Activated CD8-positive, alpha-beta memory T cell treated with anti-CD3 and anti-CD28 coated beads, Interleukin-2, amount 50 U/mL, for 48 hours (primary cell): ENCODE data around the gene SLC2A10.

Source experiments
- DNase-seq: peaks from one replicate; pipeline ENCODE4 v3.0.0-alpha.2; 2020

Gene SLC2A10

DNA sequence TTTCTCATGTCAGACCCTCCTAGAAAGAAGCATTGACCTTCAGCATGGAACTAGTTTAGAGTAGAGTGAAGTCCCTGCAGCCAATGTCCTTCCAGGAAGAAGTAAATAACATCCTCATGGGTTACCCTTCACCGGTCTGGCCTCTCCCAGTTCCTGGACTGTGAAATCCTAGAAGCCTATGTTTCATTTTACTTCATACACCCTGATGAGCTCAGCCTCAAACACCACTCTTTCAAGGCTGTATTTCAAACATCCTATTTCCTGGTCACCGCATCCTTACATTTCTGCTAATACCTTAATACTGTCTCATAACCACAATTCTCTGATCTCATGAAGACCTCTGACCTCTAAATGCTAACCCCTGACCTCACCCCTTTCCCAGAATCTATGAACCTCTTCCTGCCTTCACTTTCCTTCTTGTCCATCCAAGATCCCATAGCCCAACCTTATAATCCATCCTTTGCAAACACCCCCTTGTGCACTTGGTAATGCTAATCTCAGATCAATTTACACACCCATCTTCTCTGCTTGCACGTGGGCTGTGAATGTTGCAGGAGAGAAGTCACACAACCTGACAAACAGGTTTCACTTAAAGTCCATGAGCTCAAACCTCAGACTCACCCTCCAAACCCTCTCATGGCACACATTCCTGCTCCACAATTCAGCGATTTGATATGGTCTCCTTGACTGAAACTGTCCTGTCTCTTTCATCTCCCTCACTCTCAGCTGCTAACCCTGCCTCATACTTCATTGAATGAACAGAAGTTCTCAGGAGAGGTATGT is 30.2 kb downstream of the SLC2A10 start:
- DNase-seq: no peak

DNA sequence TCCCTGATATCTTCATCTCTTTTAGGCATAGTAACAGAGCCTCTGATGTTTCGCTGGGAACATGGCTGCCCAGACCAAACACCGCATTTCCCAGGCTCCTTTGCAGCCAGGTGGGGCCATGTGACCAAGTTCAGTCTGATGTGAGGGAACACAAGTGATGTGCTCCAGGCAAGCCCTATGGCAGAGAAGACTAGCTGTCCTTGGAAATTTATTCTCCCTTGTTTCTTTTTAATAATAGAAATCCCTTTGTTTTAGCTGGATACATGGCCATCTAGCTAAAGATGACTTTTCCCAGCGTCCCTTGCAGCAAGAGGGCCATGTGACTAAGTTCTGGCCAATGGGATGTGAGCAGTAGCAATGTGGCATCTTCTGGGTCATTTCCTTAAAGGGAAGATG is 30.8 kb downstream of the SLC2A10 start:
- DNase-seq: no peak

DNA sequence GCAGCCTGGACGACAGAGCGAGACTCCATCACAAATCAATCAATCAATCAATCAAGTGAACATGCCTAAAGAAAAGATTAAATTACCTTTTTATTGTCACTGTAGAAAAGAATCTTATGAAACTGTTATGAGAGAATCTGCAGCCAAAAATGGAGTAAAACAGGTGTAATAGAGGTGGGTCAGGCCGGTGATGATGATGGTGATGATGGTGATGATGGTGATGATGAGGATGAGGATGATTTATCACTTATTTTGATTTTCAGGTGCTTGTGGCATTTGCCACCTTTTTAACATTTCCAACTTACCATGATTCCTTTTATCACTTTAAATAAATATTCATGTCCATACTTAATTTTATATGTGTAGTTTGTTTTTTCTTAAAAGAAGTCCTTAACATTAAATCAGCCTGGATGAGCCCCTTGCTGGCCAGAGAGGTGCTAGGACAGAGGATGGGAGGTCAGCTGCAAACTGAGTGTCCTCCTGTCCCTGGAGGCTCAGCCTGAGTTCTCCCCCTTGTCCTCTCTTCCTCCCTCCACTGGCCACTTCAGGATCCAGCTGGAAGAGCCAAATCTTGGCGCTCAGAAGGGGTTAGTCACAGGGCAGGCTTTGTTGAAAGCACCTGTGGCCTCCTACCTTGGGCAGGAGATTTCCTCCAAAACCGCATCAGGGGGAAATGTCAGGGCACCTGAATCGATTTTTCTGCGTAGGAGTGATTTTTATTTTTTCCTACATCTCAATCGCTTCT is 32.6 kb downstream of the SLC2A10 start:
- DNase-seq: no peak

DNA sequence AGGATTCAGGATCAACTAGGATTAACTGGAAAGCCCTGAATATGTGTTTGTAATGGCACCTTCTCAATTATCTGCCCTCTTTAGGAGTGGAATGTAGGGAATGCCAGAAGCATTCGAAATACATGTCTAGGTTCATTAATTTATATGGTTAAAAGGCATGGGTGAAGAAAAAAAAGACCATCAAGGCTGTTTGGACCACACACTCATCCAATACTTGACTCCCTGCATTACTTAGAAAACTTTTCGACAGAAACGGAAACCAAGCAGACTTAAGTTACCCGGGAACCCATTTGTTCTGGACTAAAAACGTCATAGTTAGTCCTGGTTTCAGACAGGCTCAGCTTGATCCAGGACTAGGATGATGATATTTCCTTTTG is 33.2 kb downstream of the SLC2A10 start:
- no peak for DNase-seq

DNA sequence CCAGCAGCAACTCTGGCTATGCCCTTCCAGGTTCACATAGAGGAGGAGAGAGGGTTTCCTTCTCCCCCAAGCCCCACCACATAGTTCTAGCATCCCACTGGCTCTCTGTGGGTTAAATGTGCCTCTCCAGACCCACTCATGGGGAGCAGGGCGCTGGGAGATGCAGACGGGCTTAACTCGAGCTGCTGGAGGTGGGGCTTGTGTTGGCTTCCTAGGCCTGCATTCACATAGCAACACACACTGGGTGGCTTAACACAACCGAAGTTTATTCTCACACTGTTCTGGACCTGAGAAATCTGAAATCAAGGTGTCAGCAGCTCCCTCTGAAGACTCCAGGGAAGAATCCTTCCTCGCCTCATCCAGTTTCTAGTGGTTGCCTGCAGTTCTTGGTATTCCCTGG is 33.6 kb downstream of the SLC2A10 start:
- DNase-seq: no peak

DNA sequence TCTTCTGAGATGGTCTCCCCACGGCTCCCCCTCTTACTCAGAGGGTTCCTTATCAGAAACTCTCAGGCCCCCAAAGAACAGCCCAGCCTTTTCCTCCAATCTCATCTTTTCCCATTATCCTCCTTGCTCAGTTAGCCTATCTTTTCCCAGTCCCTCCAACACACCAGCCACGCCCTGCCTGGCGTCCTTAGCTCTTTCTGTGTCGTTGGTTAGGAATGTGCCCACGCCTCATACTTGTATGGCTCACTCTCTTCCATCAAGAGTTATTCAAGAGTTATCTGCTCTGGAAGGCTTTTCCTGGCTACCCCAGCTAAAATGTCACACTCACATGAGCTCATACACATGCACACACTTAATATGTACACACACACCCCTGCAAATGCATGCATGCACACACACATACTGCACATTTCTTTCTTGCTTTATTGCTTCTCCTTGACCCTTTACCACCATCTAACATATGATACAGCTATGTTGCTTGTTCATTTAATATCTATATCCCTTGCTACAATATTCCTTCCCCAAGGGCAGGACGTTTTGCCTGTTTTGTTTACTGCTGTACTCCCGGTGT is 37.6 kb downstream of the SLC2A10 start:
- DNase-seq: no peak

DNA sequence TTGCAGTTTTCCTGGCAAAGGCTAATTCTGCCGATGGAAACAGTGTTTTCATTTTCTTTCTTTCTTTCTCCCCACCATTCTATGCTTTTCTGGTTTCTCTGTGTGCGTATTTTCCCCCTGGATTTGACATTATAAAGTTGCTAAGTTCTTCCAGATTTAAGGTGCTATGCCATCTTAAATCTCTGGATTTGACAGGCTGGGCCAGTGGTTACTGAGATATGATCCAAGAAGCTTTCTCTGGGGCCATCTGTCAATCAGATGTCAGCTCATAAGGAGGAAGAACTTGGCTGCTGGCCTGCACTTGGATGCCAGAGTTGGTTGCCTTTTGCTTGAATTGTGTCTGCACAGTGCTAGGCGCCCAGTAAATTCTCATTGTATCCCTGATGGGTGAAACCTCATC is 39.7 kb downstream of the SLC2A10 start:
- no peak for DNase-seq

DNA sequence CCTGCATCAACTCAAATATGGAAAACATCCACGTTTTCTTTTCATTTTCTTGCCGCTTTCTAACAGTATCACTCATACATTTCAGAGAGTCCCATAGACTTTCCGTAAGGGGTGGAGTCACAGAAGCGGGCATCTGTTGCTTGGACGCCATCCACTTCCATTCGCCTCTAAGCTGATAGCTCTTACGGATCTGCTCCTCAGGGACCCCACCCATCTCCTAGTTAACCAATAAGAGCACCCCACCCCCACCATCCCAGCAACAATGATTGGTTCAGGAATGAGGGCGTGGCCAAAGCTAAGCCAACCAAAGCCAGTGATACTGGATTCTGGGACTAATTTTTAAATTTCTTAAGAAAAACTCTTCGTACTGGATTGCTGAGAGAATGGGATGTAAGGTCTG is 42.4 kb downstream of the SLC2A10 start:
- DNase-seq: no peak

DNA sequence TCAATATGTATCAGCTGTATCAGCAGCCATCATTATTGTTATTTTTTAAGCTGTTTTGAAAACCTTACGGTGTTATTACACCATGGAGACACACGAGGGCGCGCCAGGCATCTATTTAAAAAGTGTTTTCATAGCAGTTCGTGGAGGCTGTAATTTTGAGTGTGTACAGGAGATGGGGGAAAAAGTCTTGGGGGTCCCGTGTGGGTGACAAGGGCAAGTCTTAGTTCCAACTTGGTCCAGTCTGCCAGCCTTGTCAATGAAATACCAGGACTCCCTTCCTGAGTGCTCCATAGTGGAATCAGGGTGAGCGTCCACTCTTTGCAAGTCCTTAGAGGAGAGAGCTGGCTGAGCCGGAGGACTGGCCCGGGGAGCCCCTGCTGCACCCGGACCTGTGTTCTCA is 43.3 kb downstream of the SLC2A10 start:
- peak; percentile 79 for DNase-seq

DNA sequence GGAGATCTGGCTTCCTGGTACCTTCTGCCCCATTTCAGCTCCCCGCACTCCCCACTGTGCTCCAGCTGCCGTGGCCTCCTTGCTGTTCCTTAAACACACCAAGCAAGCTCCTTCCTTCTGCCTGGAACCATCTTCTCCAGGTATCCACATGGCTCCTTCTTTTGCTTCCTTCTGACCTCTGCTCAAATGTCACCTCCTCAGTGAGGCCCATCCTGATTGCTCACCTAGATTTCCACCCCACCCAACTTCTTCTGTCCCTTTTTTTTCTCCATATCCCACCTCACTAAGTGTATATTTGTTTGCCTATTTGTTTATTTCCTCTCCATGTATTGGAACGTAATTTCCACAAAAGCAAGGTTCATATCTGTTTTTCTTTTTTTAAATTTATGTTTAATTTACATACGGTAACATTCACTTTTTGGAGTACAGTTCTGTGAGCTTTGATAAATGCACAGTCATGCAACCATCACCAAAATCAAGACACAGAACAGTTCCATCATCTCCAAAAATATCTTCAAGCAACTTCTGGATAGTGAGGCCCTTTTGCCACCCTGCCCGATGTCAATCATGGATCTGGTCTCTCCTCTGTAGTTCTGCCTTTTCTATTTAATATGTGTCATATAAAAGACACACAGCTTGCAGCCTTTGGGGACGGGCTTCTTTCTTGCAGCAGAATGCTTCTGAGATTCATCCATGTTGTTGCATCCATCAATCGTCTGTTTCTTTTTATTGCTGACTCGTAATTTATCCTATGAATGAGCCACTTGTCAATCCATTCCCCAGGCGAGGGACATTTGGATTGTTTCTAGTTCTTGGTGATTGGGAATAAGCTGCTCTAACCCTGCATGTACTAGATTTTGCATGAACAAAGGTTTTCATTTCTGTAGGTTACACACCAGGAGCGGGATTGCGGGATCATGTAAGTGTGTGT is 46.3 kb downstream of the SLC2A10 start:
- no peak for DNase-seq

DNA sequence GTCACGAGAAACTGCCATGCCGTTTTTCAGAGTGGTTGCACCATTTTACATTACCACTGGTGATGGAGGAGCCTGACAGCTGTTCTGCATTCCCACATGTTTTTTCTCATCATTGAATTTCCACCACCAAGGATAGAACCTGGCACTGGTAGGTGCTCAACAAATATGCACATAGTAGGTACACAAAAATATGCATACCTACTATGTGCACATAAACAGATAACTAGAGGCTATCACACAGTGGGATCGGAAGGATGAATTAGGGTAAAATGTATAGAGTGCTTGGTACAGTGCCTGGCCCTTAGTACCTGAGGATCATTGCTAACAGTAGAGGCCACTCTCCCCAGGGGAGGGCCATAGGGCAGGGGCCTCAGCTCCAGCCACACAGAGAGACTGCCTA is 47.0 kb downstream of the SLC2A10 start:
- DNase-seq: no peak

DNA sequence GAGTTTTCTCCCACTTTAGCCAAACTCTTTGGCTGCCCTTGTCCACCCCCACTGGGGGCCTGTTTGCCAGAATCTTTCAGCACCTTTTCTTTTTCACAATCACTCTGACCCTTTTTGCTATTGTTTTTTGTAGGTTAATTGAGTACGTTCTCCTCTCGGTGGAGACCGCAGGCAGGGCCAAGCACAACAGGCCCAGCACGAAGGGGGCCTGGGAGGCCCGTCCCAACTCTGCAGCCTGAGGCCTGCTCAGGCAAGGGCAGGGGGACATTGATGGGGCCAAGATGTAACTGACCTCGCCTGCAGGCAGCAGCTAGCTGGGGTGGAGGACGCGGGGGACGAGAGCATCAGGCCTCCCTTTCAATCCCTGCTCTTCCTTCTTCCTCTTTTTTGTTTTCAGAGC is 47.7 kb downstream of the SLC2A10 start:
- DNase-seq: no peak

DNA sequence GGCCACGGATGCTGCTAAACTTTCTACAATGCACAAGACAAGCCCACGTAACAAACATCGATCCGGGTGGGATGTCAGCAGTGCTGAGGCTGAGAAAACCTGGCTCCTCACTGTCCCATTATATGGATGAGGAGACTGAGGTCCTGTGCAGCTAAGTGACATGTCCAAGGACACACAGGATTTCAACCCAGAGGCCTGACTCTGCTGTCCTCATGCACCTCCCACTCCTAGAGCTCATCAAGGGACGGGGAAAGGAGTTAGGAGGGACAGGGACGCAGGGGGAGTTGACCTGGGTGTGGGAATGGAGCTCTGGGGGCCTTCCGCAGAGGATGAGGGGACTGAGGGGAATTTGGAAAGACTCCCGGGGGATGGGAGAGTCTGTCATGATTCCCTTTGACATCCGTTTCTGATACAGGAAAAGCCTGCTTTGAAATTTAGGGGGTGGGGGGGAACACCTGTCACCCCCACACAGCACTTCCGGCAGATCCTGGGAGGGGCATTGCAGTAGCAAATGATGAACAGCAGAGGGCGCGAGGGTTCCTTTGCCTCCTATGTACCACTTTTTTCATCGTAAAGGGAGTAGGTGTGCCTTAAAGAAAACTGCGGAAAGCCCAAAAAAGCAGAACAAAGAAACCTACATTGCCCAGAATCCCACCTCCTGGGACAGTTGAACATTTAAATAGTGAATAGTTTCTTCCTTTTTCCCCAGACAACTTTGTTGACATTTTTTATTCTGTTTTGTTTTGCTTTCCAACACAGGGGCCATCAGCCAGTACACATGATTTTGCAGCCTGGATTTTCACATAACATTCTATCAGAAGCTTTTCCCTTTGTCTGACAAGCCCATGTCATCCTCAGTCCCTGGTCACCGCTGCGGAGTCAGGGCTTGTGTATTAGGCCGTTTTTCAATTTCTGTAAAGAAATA is 48.6 kb downstream of the SLC2A10 start:
- peak; percentile 79 for DNase-seq

DNA sequence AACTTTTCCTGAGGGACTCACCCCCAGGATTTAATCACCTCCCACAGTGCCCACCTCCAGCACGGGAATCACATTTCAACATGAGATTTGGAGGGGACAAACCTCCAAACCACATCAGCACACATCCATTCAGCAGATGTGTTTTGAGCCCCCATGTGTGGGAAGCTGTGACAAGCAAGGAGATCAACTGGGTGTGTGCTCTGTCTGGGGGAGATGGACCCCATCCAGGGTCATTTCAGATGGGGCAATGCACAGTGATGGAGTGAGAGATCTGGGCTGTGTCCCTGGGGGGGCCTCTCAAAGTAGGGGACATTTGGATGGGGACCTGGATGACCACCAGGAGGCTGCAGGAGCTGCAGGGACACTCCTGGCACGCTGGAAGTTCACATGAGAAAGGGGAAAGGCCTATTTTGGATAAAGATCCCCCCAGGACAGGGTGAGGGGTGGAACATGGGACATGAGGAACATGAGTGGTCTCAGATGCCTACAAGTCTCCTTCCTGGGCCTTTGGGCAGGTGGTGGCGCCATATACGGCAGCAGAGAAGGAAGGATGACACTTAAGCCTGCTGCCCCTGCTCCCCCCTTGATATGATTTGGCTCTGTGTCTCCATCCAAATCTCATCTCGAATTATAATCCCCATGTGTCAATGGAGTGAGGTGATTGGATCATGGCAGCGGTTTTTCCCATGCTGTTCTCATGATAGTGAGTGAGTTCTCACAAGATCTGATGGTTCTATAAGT is 49.6 kb downstream of the SLC2A10 start:
- DNase-seq: no peak

DNA sequence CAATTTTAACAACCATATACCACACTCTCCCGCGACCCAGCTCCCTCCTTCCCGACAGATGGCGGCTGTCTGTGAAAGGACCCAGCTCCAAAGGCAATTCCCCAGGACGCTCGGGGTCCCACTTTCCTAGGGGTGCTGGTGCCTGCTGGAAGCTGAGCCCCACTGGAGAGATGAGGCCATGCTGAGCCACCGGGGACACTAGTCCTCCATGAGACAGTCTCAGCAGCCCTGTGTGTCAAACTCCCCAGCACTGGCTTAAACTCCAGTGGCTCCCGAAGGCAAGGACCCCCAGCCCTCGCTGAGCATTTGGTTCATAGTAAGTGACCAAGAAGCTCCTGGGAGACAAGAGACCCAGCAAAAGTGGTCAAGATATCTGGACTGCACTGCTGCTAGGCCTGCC is 52.1 kb downstream of the SLC2A10 start:
- DNase-seq: no peak

DNA sequence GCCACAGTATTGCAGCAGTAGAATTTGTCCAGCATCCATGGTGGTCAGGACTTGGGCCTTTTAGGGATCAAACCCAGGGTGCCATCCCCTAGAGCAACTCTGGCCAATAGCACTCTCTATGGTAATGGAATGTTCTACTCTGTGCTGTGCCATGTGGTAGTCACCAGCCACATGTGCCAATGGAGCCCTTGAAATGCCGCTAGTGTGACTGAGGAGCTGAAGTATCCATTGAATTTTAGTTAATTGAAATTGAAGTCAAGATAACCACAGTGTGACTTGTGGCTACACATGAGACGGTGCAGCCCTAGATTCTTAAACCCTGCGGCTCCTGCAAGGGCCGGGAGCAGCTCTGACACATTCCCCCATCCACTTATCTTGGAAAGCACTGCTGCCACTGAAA is 54.6 kb downstream of the SLC2A10 start:
- DNase-seq: no peak

DNA sequence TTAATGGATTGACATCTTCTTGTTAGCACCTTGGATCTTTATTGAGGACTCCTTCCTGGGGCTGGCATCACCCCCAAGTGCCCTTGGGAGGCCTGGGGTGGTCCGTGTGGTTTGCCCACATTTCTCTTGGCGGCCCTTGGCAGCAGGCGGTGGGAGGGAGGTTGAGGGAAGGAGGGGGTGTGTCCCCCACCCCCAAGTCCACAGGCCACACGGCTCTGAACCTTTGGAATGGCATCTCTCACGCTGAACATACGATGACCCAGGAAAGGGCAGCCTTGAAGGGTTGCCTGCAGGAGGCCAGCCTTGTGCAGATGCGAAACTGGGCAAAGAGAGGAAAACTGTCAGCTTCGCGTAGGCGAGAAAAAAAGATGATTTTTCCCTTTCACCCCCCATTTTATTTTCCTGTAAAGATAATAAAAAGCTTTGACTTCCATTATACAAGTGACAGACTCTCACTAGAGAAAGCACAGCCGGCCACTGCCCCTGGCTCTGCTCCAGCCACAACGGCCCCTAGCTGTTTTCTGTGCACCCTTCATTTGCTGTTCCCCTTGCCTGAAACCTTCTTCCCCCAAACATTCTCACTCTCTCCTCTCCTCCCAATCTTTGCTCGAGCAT is 56.2 kb downstream of the SLC2A10 start:
- no peak for DNase-seq

DNA sequence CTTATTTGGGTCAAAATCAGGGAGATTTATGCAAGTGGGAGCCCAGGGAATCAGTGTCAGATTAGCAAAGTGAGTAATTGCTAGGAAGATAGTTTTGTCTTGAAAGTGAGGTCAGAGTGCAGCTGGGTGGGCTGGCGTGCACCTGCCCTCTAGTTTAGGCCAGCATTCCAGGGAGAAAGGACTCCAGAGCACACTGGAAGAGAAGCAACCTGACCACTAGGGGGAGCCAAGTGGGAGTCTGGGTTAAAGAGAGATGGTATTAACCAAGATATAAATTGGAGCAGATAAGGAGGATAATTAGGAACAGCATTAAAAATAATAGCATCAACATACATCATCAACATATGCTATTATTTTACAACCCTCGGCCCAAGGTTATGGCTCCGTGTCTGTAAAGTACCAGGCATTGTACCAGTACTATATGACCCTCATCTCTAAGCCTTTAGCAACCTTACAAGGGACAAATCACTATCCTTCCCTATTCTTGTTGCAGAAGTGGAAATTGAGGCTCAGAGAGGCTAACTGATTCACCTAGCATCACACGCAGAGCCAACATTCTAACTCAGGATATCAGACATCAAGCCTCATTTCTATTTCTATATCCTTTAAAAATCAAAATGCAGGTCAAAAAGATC is 57.8 kb downstream of the SLC2A10 start:
- no peak for DNase-seq

DNA sequence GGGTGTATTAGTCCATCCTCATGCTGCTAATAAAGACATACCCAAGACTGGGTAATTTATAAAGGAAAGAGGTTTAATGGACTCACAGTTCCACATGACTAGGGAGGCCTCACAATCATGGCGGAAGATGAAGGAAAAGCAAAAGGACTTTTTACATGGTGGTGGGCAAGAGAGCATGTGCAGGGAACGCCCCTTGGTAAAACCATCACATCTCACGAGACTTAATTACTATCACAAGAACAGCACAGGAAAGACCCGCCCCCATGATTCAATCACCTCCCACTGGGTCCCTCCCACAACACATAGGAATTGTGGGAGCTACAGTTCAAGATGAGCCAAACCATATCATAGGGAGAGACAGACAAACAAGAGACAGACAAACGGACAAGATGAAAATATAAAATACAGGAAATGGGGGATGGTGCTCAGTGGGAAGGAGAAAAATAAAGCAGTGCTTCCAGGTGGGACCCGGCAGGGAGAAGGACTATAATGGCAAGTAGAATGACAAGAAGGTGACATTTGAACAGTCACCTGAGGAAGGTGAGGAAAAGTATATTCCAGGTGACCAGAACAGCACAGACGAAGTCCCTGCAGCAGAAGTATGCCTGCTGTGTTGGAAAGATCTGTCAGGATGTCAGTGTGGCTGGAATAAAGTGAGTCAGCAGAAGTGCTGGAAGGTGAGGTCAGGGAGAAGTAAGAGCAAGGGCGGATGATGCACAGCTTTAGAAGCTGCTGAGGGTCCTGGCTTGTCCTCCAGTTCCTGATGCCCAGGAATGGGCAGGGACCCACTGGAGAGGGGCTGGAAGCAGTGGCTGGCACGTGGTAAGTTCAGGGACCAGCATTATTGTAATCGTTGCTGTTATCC is 61.1 kb downstream of the SLC2A10 start:
- DNase-seq: no peak
